ENCODE results near the gene LHB.
"Not testable (repeated sequence)": the region's sequence is repeated elsewhere in the genome, so short reads cannot be mapped to it uniquely, and the experiment has no call there.

Gene LHB

DNA sequence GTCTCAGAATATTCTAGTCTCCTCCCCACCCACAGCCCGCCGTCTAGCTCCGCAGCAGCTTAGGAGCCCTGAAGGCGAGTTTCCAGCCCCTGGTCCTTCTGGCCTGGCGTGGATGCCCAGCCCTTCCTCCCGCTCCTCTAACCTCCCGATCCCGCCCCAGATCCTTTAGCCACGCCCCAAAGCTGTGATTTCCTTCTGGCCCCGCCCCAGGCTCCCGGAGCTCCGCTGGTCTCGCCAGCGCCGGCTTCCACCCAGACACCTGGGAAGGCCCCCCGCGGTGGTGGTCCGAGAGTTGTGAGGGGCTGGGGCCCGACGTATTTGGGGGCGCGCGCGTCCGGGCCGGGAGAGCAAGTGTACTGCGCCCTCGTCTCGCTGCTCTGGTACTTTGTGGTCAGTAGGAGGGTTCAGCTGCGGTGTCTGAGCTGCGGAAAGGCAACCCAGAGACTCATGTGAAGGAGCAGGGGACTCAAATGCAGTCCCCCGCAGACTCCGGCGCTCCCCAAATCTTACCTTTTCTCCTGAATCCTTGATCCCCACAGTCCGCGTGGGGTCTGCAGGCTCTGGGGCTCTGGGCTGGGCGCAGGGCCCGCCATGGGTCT, 40.8 kb upstream of the LHB start, which contains the start of gene CGB7:
Gene CGB7, minus strand, starts transcription at position 114 of the 599 bp plus-strand sequence. CDS start 2,374 bp downstream, outside the sequence.
- Histone ChIP-seq H3K36me3 (no peaks in the 10 kb centered on the region), H3K9ac (peak within 1 kb of the TSS in 2 of 11 experiments; percentile 44 to 57; a peak in 5 of 22 replicates), H3K4me1 (peaks cover 19 to 33% (median 27%) of the 10 kb centered on the region in 10 experiments), H3K4me3 (peak within 1 kb of the TSS; percentile 33 to 63 (median 50); a peak in 17 of 20 replicates), H4K20me1 (peaks cover 0 to 32% (median 0%) of the 10 kb centered on the region in 11 experiments; a peak in 6 of 22 replicates), H3K27ac (no peak within 1 kb of the TSS), H3K4me2 (peak within 1 kb of the TSS; percentile 63 to 88 (median 82)), H3K9me3 (replicated peaks in 1 of 11) (no peaks in the 10 kb centered on the region), H3K27me3 (peaks cover 76 to 81% (median 79%) of the 10 kb centered on the region in 11 experiments)
- no peak for TF ChIP-seq Cebpa-rat (IDR thresholded peaks at IDR 0.05)

GRCh38 chr19:49056902-49057596, 40.2 kb upstream of the LHB start:
- H3K4me1 ChIP-seq, result peaks cover 19 to 33% (median 27%) of the 10 kb centered on the region in 10 experiments
- peak overlapping the region in 1 of 11 experiments; percentile 44; a peak in 1 of 22 replicates for H3K9ac ChIP-seq
- H4K20me1 ChIP-seq, result peaks cover 0 to 32% (median 0%) of the 10 kb centered on the region in 11 experiments; a peak in 6 of 22 replicates
- peaks cover 69 to 74% (median 72%) of the 10 kb centered on the region in 11 experiments for H3K27me3 ChIP-seq
- peak overlapping the region in 9 of 10 experiments; percentile 33 to 63 (median 51); a peak in 16 of 20 replicates for H3K4me3 ChIP-seq
- not testable (repeated sequence) for H3K27ac ChIP-seq; H3K36me3 ChIP-seq; H3K9me3 ChIP-seq (replicated peaks in 1 of 11)
- peak overlapping the region; percentile 63 to 88 (median 82) for H3K4me2 ChIP-seq

DNA sequence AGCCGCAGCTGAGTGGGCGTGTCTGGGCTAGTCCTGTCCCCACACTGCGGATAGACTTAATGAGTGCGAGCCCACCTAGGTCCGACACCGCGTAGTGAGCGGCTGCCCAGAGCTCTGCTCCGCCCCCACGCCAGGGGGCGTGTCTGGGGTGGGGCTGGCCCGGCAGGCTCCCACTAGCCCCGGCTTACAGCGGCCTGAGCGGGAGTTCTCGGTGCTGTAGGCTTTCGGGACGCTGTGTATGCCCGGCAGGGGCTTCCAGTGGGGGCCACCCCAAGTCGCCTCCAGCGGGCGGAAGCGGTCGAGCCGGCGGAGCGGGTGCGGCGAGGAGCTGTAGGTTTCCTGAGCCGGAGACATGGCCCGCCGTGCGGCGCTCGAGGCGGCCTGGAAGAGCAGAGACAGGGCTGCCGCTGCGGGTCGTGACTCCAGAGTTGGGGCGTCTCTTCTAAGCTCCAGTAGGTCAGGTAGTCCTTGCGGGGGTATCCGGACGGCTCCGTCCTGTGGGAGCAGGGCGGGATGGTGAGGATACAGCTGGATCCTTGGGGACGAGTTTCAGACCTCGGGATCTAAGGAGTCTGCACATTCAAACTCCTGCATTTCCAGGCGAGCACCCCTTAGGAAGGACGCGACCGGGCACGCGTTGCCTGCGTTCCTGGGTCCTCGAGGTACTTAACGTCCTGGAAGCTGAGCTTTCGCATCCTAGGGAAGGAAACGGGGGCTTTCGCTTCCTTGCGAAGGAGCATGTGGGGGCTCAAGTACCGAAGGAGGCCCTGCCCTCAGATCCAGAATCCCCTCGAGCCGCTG, 39.4 kb upstream of the LHB start:
- Histone ChIP-seq H3K4me2 (peak overlapping the region; percentile 63 to 88 (median 82)), H3K27me3 (peaks cover 61 to 66% (median 65%) of the 10 kb centered on the region in 11 experiments), H3K36me3 (no peaks in the 10 kb centered on the region), H3K4me1 (peaks cover 19 to 33% (median 27%) of the 10 kb centered on the region in 10 experiments), H3K9ac (peak overlapping the region in 7 of 11 experiments; percentile 5 to 57 (median 46); a peak in 8 of 22 replicates), H3K27ac (no peak overlapping the region), H3K4me3 (peak overlapping the region; percentile 33 to 63 (median 50); a peak in 18 of 20 replicates), H4K20me1 (peaks cover 0 to 32% (median 0%) of the 10 kb centered on the region in 11 experiments; a peak in 6 of 22 replicates), H3K9me3 (replicated peaks in 1 of 11) (no peaks in the 10 kb centered on the region)
- no peak for TF ChIP-seq Cebpa-rat (IDR thresholded peaks at IDR 0.05)

DNA sequence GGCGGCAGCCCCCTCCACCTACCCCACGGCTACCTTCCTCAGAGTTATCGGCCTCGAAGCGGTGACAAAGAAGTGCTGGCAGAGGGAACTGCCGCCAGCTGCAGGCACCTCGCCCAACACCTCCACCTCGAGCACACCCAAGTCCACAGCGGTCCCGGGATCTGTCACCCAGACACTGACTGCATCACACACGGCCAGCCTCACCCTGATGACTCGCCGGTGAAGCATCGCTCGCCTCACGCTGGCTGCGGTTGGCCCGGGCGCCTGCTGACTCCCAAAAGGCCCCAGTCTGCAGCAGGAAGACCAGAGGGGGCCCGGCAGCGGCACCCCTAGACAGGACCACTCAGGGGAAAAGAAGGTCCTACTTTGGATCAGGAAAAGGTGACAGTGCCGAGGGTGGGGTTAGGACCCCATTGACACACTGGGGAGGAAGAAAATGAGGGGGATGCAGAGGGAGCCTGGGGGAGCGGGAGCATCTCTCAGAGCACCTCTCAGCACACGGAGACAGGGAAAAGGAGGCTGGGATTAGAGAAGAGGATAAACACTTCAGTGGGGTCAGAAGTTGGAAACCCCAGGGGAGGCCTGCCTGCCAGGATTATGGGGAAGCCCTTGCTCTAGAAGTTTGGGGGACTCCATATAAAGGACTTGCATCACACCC, 33.6 kb upstream of the LHB start:
- not testable (repeated sequence) for H3K36me3 ChIP-seq; H4K20me1 ChIP-seq; H3K27ac ChIP-seq; H3K4me3 ChIP-seq; H3K9ac ChIP-seq; H3K4me2 ChIP-seq; H3K9me3 ChIP-seq (replicated peaks in 1 of 11); H3K4me1 ChIP-seq
- peaks cover 3 to 12% (median 7%) of the 10 kb centered on the region in 11 experiments for H3K27me3 ChIP-seq

DNA sequence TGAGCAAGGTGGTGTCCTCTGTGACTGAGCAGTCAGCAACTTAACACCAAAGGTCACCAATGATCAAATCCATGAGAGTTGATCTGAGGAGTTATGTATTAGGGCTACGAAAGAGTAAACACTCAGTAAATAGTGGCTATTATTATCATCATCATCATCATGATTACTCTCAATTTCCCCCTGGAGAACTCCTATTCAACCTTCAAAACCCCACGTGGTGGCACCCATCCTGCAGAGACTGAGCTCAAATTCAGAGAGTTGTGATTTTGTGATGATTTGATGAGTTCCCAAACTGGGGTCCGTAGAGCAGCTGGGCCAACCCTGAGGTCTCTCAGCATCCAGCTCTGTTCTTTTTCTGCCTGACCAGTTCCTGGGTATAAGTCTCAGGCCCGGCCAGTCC, 32.9 kb upstream of the LHB start:
- H3K9ac ChIP-seq; H4K20me1 ChIP-seq; H3K27ac ChIP-seq; H3K36me3 ChIP-seq; H3K9me3 ChIP-seq (replicated peaks in 1 of 11); H3K27me3 ChIP-seq; H3K4me2 ChIP-seq; H3K4me1 ChIP-seq; H3K4me3 ChIP-seq: not testable (repeated sequence)

GRCh38 chr19:49049011-49049410, 32.1 kb upstream of the LHB start, which contains the start of gene CGB8:
CGB8 (minus strand) TSS chr19:49049111; CDS start chr19:49048739, 372 bp downstream.
- not testable (repeated sequence) for H3K27me3 ChIP-seq; H4K20me1 ChIP-seq; H3K4me3 ChIP-seq; H3K4me2 ChIP-seq; H3K27ac ChIP-seq; H3K9me3 ChIP-seq (replicated peaks in 1 of 11); H3K36me3 ChIP-seq; H3K9ac ChIP-seq; H3K4me1 ChIP-seq

DNA sequence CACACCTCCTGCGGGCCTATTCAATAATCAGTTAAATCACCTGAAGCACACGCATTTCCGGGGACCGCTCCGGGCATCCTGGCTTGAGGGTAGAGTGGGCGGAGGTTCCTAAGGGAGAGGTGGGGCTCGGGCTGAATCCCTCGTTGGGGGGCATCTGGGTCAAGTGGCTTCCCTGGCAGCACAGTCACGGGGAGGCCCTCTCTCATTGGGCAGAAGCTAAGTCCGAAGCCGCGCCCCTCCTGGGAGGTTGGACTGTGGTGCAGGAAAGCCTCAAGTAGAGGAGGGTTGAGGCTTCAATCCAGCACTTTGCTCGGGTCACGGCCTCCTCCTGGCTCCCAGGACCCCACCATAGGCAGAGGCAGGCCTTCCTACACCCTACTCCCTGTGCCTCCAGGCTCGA, 26.7 kb upstream of the LHB start, which contains the start of gene CGB5:
Gene CGB5, plus strand, starts transcription at position 301 of the 400 bp plus-strand sequence. CDS start 362 bp downstream, outside the sequence.
- H3K36me3 ChIP-seq; H3K9ac ChIP-seq; H3K27ac ChIP-seq; H3K4me3 ChIP-seq; H4K20me1 ChIP-seq; H3K9me3 ChIP-seq (replicated peaks in 1 of 11); H3K27me3 ChIP-seq; H3K4me2 ChIP-seq: not testable (repeated sequence)
- peaks cover 0 to 12% (median 0%) of the 10 kb centered on the region in 10 experiments; a peak in 7 of 20 replicates for H3K4me1 ChIP-seq

GRCh38 chr19:49042666-49043065, 25.8 kb upstream of the LHB start:
- not testable (repeated sequence) for H3K27me3 ChIP-seq; H3K9me3 ChIP-seq (replicated peaks in 1 of 11); H3K36me3 ChIP-seq; H3K27ac ChIP-seq; H3K4me2 ChIP-seq; H3K9ac ChIP-seq; H3K4me3 ChIP-seq; H4K20me1 ChIP-seq
- peaks cover 0 to 13% (median 0%) of the 10 kb centered on the region in 10 experiments; a peak in 7 of 20 replicates for H3K4me1 ChIP-seq

GRCh38 chr19:49042177-49042576, 25.3 kb upstream of the LHB start:
- TF ChIP-seq Cebpa-rat (IDR thresholded peaks at IDR 0.05), result no peak
- no peak overlapping the region for H3K9ac ChIP-seq
- H3K27me3 ChIP-seq, result no peaks in the 10 kb centered on the region
- H3K9me3 ChIP-seq (replicated peaks in 1 of 11), result no peaks in the 10 kb centered on the region
- peaks cover 0 to 13% (median 0%) of the 10 kb centered on the region in 10 experiments; a peak in 7 of 20 replicates for H3K4me1 ChIP-seq
- H3K4me3 ChIP-seq, result no peak overlapping the region
- no peak overlapping the region for H3K27ac ChIP-seq
- no peaks in the 10 kb centered on the region for H4K20me1 ChIP-seq
- no peak overlapping the region for H3K4me2 ChIP-seq
- no peaks in the 10 kb centered on the region for H3K36me3 ChIP-seq

DNA sequence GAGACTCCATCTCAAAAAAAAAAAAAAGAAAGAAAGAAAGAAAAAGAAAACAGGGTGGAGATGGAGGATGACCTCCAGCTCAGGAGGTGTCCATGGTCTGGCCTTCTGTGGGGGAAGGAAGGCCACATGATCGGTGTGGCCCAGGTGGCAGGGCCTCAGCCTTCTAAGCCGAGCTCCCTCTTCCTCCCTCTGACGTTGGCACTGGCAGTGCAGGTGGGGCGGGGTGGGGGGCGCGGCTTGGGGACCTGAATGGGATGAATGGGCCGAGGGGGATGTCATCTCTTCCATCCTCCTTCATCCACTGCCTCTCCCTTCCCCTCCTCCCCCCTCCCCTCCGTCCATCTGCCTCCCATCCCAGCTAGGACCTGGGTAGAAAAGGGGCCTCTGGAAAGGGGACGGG, 22.8 kb upstream of the LHB start:
- H3K4me1 ChIP-seq, result peaks cover 0 to 13% (median 0%) of the 10 kb centered on the region in 10 experiments; a peak in 7 of 20 replicates
- H3K27ac ChIP-seq; H3K4me3 ChIP-seq; H3K36me3 ChIP-seq; H4K20me1 ChIP-seq; H3K27me3 ChIP-seq; H3K9me3 ChIP-seq (replicated peaks in 1 of 11); H3K9ac ChIP-seq: not testable (repeated sequence)
- H3K4me2 ChIP-seq, result peak overlapping the region in 5 of 11 experiments; percentile 3 to 26 (median 10); a peak in 3 of 22 replicates

- H3K36me3 ChIP-seq; H3K27me3 ChIP-seq; H3K27ac ChIP-seq; H3K9ac ChIP-seq; H4K20me1 ChIP-seq; H3K9me3 ChIP-seq (replicated peaks in 1 of 11); H3K4me3 ChIP-seq: not testable (repeated sequence)
- Histone ChIP-seq H3K4me1 (peaks cover 0 to 13% (median 0%) of the 10 kb centered on the region in 10 experiments; a peak in 7 of 20 replicates), H3K4me2 (peak overlapping the region in 3 of 11 experiments; percentile 3 to 26 (median 18); a peak in 2 of 22 replicates)
These were observed 21.8 kb upstream of the LHB start for GRCh38 chr19:49038557-49039276.

- H3K4me2 ChIP-seq, H3K9ac ChIP-seq: not testable (repeated sequence)
These were observed 21.2 kb upstream of the LHB start for GRCh38 chr19:49038111-49038510.

More at GRCh38 chr19:49038111-49038510, 21.2 kb upstream of the LHB start:
- peaks cover 0 to 13% (median 0%) of the 10 kb centered on the region in 10 experiments; a peak in 7 of 20 replicates for H3K4me1 ChIP-seq
- H4K20me1 ChIP-seq; H3K9me3 ChIP-seq (replicated peaks in 1 of 11); H3K4me3 ChIP-seq; H3K27me3 ChIP-seq; H3K27ac ChIP-seq; H3K36me3 ChIP-seq: not testable (repeated sequence)
